A673 (cell line): ENCODE results near the gene KIAA0040. TPM values are rescaled to one million over a fixed set of nuclear protein-coding genes. Genes with fewer than 3 reads are reported as not detected.

ENCODE experiments used
- BruUV-seq: library from RNA; stranded (reverse); fragments of 400-500 nt; replicated peaks from 2 replicates; lab custom pipeline; 2021; lab: Mats Ljungman, UMichigan
- CTCF ChIA-PET: fragments of 300-600 bp; sonication (Branson Sonifier 250); formaldehyde crosslinking; loops from one replicate; lab custom pipeline; 2022; ENCODE audit warnings: antibody characterized with exemption; lab: Charles Lee
- POLR2A ChIA-PET: fragments of 300-600 bp; sonication (Branson Sonifier 250); formaldehyde crosslinking; loops from one replicate; lab custom pipeline; 2022; ENCODE audit warnings: antibody characterized with exemption; ENCODE audit not compliant: low non-redundant PET; lab: Charles Lee
- DNase-seq: peaks from one replicate; pipeline ENCODE4 v3.0.0-alpha.2; 2015; ENCODE audit warnings: low spot score
- H3K27ac ChIP-seq: fragments of 200-600 bp; sonication (generic); 2 replicates; pipeline ENCODE4 v1.5.1; 2016; ENCODE audit warnings: mixed run types, low read depth, mild to moderate bottlenecking, mixed read lengths, antibody characterized with exemption, low read length; ENCODE audit not compliant: poor library complexity, severe bottlenecking
- H3K27me3 ChIP-seq: fragments of 200-600 bp; sonication (generic); replicated peaks from 2 replicates; pipeline ENCODE4 v1.6.1; 2017; ENCODE audit warnings: mixed run types, low read depth, mild to moderate bottlenecking, mixed read lengths, antibody characterized with exemption, low read length; ENCODE audit not compliant: insufficient read depth, poor library complexity
- H3K36me3 ChIP-seq: fragments of 200-600 bp; sonication (generic); 2 replicates; pipeline ENCODE4 v1.6.1; 2016; ENCODE audit warnings: mixed run types, mild to moderate bottlenecking, mixed read lengths, antibody characterized with exemption, low read length; ENCODE audit not compliant: insufficient read depth, poor library complexity, severe bottlenecking
- H3K4me1 ChIP-seq: fragments of 200-600 bp; sonication (generic); 2 replicates; pipeline ENCODE4 v1.6.1; 2017; ENCODE audit warnings: mixed run types, mild to moderate bottlenecking, mixed read lengths, antibody characterized with exemption, low read length; ENCODE audit not compliant: insufficient read depth, poor library complexity, severe bottlenecking
- H3K4me3 ChIP-seq: fragments of 200-600 bp; sonication (generic); 2 replicates; pipeline ENCODE4 v1.5.1; 2016; ENCODE audit warnings: low read depth, mixed run types, mild to moderate bottlenecking, mixed read lengths, low read length; ENCODE audit not compliant: poor library complexity, severe bottlenecking
- H3K9me3 ChIP-seq: fragments of 200-600 bp; sonication (generic); 2 replicates; pipeline ENCODE4 v1.6.1; 2016; ENCODE audit warnings: mixed run types, low read depth, mild to moderate bottlenecking, mixed read lengths, antibody characterized with exemption, low read length; ENCODE audit not compliant: poor library complexity, severe bottlenecking
- CTCF ChIP-seq: fragments of 300-800, 200-600 bp; sonication (generic); conservative IDR thresholded peaks from 2 replicates; pipeline ENCODE4 v1.5.1; 2017; ENCODE audit warnings: low read depth, mild to moderate bottlenecking, antibody characterized with exemption, low read length, moderate library complexity, mixed read lengths
- EZH2 ChIP-seq: fragments of 200-600 bp; sonication (generic); IDR thresholded peaks from 2 replicates; pipeline ENCODE4 v1.6.1; 2017; ENCODE audit warnings: borderline replicate concordance, low read depth, mild to moderate bottlenecking, mixed read lengths, antibody characterized with exemption, low read length; ENCODE audit not compliant: poor library complexity, severe bottlenecking
- intact Hi-C: fragments of 100-400 bp; cut with micrococcal nuclease; formaldehyde crosslinking; loops from one replicate; pipeline ENCODE4 v1.10.0; 2022; ENCODE audit not compliant: unreplicated experiment
- total RNA-seq: library from RNA; stranded (reverse); gene quantifications from 2 replicates; pipeline ENCODE4 v1.2.3, GENCODE V29; 2021

The KIAA0040 gene
- total RNA-seq, 1 experiment from 2014 or later: not detected

- ChIA-PET POLR2A (no interaction called here), CTCF (no interaction called here)
- no peak overlapping the region for H3K27ac ChIP-seq
- no peaks in the 10 kb centered on the region for H3K27me3 ChIP-seq
- no peak overlapping the region for H3K4me3 ChIP-seq
- TF ChIP-seq EZH2 (no peak), CTCF (no peak)
- no peaks in the 10 kb centered on the region for H3K4me1 ChIP-seq
- no peaks in the 10 kb centered on the region for H3K9me3 ChIP-seq
- no peak for DNase-seq
- no peaks in the 10 kb centered on the region for H3K36me3 ChIP-seq
- intact Hi-C loops: no loop called here
- BruUV-seq: no TSS peak
Observed at GRCh38 chr1:175168782-175169181, 23.8 kb downstream of the KIAA0040 start.

GRCh38 chr1:175167861-175168260, 24.7 kb downstream of the KIAA0040 start:
- TF ChIP-seq CTCF: no peak
- TF ChIP-seq EZH2: no peak
- BruUV-seq: no TSS peak
- no peak for DNase-seq
- Histone ChIP-seq H3K4me1 (no peaks in the 10 kb centered on the region), H3K27ac (no peak overlapping the region), H3K36me3 (no peaks in the 10 kb centered on the region), H3K4me3 (no peak overlapping the region), H3K9me3 (no peaks in the 10 kb centered on the region), H3K27me3 (no peaks in the 10 kb centered on the region)
- POLR2A ChIA-PET: no interaction called here
- CTCF ChIA-PET: no interaction called here
- intact Hi-C loops: no loop called here

GRCh38 chr1:175166746-175167145, 25.8 kb downstream of the KIAA0040 start:
- Histone ChIP-seq H3K27me3 (no peaks in the 10 kb centered on the region), H3K27ac (no peak overlapping the region), H3K4me3 (no peak overlapping the region), H3K9me3 (no peaks in the 10 kb centered on the region), H3K36me3 (no peaks in the 10 kb centered on the region), H3K4me1 (no peaks in the 10 kb centered on the region)
- no peak for DNase-seq
- ChIA-PET CTCF (no interaction called here), POLR2A (no interaction called here)
- BruUV-seq: no TSS peak
- intact Hi-C loops: no loop called here
- TF ChIP-seq EZH2 (no peak), CTCF (no peak)
